NT2/D1 (cell line): ENCODE measurements around the gene BSPRY.

Source experiments
- SUZ12 ChIP-seq: IDR thresholded peaks from 2 replicates; pipeline ENCODE4 v1.6.1; 2011; ENCODE audit not compliant: insufficient read length, insufficient read depth; ENCODE audit errors: extremely low read depth
- YY1 ChIP-seq: IDR thresholded peaks from 2 replicates; pipeline ENCODE4 v1.6.1; 2011; ENCODE audit not compliant: insufficient read length, insufficient read depth

DNA sequence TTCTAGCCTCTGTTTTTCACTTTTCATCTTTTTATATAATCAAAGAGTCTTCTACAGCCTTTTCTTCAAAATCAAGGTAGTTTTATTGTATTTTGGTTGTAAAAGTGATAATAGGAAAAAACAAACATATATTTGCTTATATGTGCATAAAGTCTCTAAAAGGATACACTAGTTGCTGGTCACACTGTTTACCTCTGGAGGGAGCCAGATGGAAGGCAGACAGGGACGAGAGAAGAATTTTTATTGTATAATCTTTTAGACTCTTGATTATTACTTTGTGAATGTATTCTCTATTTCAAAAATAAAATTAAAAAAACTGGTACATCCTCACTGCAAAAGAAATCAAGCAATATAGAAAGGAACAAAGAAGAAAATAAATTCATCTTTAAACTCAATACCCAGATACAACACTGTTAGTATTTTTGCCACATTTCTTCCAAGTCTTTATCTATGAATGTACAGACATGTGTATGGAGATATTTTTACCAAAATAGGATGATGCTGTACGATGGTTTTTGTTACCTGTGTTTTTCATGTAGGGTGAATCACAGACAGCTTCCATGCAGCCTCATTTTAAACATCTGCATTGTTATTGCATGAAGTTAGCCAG, 40.0 kb upstream of the BSPRY start:
- TF ChIP-seq SUZ12, result no peak
- TF ChIP-seq YY1, result no peak
